NCI-H748 (cell line): ENCODE measurements around the gene TEDC1.

Experiments
- DNase-seq: peaks from one replicate; lab custom pipeline; 2025; ENCODE audit not compliant: unreplicated experiment; lab: John Stamatoyannopoulos, UW

TEDC1 gene

DNA sequence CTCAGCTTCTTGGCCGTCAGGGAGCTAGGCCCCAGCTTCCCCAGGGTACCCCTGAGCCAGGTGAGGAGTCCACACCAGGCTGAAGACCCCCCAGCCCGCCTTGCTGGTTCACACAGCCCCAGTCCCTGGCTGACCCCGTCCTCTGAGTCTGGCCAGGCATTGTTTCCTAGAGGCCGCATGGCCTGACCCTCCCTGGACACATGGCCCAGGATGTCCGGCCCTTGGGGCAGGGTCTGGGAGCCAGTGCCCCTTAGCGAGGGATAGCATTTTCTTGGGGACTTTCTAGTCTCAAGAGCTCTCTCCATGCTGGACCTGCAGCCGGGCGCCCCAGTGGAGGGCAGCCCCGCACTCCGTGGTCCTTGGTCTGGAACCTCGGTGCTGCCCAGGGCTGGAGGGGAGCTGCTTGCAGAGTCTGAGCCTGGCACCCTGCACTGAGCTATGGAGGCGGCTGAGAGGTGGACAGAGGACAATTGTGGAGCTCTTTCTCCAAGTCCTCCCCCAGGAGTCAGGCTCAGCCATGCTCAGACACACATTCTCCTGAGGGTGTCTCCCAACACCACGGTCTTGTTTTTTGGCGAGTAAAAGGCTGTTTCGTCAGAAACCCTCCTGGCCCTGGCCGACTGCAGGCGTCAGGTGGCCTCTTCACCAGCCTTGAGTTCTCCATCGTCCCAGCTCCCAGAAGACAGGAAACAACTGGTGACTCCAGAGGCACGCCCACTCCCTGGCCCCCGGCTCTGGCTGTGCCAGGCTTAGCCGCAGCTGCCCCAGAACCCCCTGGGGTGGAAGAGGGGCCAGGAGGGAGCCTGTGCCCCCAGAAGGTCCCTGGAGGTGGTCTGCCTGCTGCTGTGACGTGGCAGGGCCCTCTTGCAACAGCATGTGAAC lies 34.1 kb upstream of the TEDC1 start:
- no peak for DNase-seq

DNA sequence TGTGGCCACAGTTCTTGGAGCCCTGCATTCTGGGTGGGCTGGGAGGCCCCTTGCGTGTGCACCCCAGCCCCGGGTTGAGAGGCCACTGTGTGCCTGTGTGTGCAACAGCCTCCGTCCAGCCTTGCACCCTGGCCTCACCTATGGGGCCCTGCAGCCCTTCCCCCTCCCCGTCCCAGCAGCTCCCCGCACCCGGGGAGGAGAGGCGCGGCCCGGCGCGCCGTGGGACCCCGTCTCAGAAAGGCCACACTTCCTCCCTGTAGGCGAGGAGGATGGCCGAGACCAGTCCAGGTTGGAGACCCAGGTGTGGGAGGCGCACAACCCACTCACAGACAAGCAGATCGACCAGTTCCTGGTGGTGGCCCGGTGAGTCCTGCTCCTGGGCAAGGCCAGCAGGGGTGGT lies 33.0 kb upstream of the TEDC1 start:
- DNase-seq = no peak

DNA sequence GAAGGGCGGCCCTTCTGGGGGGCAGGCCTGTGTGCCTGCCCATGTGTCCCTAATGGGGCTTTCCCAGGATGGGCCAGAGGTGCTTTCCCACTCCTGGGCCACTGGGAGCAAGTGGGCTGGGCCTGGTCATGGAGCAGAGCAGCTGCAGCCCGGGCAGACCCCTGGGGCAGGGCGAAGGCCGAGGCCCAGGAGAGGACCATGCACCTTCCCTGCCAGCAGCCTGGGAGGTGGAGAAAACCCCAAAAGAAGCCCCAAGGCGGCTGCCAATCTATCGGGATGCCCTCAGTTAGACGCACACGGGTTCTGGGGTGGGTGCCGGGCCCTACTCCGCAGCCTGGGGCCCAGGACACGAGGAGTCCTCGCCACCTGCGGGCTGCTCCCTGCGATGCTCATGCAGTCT lies 32.5 kb upstream of the TEDC1 start:
- DNase-seq = no peak

DNA sequence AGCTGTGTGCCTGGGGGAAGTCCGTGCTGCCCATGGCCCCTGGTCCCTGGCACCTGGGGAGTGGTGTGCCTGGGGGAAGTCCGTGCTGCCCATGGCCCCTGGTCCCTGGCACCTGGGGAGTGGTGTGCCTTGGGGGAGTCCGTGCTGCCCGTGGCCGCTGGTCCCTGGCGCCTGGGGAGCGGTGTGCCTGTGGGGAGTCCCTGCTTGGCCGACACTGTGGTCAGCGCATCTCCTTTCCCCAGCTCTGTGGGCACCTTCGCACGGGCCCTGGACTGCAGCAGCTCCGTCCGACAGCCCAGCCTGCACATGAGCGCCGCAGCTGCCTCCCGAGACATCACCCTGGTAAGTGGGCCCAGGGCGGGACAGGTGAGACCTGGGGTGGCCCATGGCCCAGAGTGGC lies 30.9 kb upstream of the TEDC1 start:
- DNase-seq = no peak

DNA sequence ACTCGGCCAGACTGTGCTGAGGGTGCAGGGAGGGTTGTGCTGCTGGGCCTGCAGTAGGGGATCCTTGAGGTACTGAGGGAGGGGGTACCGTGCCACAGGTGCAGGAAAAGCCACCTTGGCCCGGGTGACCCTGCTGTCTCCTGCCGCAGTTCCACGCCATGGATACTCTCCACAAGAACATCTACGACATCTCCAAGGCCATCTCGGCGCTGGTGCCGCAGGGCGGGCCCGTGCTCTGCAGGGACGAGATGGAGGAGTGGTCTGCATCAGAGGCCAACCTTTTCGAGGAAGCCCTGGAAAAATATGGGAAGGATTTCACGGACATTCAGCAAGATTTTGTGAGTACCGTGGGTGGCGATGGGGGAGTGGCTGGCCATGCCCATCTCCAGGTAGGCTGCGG lies 30.4 kb upstream of the TEDC1 start:
- DNase-seq = no peak

DNA sequence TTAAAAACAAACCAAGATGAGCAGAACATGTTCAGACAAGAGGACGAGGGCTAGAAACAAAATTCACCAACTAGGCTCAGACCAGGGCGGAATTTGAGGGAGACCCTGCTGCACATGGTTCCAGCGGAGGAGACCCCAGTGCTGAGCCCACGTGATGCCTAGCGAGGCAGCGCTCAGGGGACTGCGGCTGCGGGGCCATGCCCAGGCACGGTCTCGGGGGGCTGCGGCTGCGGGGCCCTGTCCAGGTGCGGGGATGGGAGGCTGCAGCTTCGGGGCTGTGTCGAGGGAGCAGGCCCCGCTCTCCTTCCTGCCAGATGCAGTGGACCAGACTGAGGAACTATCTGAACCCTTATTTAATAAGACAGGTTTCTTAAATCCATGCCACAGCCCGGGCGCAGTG lies 29.1 kb upstream of the TEDC1 start:
- no peak for DNase-seq

DNA sequence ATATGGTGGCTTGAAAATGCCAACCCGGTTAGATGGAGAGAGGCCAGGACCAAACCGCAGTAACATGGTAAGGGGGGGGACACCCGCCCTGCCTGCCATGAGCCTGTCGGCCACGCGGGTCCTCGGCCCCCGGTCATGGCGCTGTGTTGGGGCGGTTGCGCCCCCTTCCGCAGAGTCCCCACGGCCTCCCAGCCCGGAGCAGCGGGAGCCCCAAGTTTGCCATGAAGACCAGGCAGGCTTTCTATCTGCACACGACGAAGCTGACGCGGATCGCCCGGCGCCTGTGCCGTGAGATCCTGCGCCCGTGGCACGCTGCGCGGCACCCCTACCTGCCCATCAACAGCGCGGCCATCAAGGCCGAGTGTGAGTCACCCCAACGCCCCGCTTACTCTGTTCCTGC lies 26.5 kb upstream of the TEDC1 start:
- DNase-seq = no peak

DNA sequence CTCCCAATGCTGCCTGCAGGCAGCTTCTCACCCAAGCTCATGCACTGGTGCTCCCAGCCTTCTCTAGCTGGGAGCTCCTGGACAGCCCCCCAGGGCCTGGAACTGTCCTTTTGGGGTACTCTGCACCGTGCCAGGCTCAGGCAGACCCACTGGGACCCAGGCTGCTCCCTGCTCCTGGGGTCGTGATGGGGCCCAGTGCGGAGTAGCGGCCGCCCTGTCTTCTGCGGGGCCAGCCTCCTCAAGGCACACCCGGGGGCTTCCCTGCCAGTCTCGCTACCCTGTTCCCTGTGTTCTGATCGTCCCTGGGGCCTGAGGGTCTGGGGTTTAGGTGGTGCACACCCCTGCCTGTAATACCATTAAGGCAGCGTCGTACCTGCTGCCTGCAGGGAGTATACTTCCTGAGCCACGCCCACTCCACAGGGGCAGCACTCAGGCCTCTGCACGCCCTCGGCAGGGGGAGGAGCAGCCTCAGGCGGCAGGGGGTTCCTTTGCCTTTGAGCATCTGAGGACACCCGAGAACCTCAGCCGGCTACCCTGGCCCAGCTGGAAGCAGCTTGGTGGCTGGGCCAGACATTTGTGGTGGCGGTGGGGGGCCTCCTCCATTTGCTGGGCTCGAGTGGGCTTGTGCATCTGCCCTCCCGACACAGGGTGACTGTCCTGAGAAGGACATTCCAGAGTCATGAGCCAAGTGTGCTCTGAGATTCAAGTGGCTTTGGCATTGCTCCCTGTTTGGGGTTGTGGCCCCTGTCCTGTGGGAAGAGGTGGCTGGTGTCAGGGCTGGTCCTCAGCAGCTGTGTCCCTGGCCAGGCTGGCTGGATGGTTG lies 25.6 kb upstream of the TEDC1 start:
- peak; percentile 16 for DNase-seq

DNA sequence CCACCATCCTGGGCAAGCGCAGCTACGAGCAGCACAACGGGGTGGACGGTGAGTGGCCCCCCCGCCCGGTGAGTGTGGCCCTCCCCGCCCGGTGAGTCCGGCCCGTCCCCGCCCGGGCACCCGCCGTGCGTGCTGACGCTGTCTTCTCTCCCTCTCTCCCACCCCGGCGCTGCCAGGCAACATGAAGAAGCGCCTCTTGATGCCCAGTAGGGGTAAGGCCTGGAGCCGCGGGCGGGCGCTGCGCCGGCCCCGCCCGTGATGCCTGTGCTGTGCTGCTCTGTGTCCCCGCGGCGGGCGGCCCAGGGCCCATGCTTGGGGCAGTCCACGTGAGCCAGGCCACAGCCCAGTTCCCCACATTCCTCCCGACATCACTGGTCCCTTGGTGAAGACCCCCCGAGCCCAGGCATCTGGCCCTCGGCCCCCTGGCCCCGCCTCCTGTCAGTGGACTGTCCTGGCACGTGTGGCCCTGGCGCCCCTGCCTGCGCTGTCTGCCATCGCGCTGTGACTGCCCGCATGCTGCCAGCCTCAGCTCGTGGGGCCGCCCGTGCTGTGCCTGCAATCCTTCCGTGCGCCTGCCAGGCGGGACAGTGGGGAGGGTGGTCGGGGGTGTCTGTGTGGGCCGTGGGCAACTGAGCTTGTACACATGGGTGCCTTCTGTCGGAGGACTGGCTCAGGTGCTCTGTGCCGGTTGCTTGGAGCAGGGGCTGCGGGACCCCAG lies 24.4 kb upstream of the TEDC1 start:
- no peak for DNase-seq

DNA sequence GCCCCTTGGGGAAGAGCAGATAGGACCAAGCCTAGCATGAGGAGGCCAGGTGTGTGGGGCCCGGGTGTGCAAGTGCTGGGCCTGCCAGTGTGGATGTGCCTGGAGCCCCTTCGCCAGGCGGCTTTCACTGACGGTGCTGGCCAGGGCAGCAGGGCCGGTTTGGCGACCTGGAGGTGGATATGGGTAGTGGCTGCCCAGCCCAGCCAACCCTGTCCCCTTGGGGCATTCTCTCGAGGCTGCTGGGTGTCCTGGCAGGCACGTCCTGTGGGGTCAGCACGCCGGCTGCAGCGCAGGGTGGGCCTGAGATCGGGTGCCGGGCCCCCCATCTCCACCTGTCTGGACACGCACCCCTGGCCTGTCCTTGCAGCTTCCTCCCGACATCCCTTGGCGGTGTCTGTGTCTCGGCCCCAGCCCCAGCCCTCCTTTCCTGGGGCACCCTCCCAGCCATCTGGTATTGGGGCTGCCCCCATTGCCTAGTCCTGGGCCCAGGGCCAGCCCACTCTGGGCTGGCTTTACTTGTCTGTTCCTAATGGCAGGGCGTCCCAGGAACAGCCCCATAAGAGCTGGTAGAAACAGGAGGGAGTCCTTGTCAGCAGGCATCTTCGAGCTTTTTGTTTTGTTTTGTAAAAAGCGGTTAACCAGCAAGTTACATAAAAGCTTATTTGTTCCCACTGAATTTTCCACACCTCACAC lies 23.7 kb upstream of the TEDC1 start:
- DNase-seq = no peak

DNA sequence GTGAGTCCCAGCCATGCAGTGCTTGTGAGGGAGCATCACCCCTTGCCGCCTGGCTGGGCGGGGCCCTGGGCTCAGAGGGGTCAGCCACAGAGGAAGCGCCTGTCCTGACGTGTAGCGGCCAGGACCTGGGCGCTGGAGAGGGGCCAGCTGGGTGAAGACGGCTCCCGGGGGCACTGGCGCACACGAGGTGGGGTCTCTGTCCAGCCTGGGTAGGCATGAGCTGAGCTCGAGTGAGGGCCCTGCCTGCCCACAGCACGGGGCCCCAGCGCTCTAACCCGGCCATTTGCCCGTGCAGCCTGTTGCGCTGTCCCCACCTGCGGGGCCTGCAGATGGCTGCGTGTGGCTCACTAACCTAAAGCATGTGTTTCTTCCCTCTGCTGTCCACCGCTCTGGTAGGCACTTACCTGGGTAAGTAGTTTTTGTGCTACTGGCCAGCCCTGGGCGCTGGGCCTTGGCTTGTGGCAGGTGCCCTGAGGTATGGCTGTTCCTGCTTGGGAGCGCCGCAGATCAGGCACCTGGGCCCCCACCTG lies 23.0 kb upstream of the TEDC1 start:
- no peak for DNase-seq

DNA sequence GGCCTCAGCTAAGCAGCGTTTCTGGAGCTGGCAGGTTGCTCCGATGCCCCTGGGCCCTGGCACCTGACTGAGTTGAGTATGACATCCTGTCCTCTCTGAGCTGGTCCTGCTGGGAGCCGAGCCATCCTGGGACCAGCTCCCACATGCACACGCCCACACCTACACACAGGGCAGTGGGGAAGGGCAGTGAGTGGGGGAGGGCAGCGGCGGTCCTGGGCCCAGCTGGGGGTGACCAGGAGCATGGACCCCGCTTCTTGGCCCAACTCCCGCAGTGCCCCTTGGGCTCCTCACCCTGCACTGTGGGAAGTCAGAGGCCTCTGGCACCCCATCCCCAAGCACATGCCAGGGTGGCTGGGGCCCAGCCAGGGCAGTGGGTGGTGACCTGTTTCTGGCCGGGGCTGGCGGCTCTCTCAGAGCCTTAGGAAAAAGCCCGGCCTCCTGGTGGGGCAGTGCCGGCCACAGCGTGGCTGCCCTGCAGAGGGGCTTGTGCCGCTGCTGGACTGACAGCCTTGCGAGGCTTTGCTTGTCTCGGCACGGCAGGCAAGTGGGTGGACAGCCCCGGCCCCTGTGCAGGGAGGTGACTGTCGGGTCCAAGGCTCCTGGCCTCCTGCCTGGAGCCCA lies 22.3 kb upstream of the TEDC1 start:
- no peak for DNase-seq

DNA sequence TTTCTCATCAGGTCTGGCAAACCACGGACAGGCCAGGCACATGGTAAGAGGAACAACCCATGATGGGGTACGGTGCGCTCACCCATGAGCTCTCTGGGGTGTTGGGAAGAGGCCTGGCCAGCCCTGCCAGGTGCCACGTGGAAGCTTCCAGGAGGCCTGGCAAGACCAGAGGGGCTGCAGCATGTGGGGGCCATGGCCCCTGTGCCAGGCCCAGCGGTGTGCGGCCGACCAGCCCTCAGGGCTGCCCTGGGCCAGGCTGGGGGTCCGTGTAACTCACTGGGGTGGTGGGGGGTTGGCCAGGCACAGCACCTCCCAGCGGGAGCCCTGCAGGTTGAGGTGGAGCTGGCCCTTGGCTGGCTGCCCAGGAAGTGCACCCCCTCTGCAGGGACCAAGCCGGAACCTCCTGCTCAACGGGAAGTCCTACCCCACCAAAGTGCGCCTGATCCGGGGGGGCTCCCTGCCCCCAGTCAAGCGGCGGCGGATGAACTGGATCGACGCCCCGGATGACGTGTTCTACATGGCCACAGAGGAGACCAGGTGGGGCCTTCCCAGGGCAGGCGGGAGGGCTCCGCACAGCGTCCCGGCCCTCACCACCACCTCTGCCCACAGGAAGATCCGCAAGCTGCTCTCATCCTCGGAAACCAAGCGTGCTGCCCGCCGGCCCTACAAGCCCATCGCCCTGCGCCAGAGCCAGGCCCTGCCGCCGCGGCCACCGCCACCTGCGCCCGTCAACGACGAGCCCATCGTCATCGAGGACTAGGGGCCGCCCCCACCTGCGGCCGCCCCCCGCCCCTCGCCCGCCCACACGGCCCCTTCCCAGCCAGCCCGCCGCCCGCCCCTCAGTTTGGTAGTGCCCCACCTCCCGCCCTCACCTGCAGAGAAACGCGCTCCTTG lies 21.3 kb upstream of the TEDC1 start:
- no peak for DNase-seq

DNA sequence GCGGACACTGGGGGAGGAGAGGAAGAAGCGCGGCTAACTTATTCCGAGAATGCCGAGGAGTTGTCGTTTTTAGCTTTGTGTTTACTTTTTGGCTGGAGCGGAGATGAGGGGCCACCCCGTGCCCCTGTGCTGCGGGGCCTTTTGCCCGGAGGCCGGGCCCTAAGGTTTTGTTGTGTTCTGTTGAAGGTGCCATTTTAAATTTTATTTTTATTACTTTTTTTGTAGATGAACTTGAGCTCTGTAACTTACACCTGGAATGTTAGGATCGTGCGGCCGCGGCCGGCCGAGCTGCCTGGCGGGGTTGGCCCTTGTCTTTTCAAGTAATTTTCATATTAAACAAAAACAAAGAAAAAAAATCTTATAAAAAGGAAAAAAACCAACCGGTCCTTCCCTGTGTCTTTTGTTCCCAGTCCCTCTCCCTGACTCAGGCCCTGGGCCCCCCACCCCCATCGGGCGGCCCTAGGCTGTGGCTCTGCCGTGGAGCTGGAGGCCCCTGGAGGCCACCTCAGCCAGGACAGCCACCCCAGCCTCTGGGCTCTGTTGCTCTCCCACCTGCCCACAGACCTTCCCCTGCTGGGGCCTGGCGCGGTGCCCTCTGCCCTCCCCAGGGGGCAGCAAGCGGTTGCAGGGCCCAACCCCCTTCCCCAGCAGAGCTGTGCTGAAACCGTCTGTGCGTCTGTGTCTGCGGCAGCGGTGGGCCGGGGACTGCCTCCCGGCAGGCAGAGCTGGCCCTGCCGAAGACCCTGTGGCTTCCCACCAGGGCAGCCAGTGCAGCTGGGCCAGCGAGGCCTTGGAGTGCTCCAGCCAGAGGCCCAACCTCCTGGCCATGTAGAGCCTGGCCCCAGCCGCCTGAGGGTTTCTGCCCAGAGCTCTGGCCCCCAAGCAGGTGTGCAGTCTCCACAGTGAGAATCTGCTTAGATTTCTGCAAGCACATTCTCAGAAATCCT lies 20.4 kb upstream of the TEDC1 start:
- DNase-seq = no peak

DNA sequence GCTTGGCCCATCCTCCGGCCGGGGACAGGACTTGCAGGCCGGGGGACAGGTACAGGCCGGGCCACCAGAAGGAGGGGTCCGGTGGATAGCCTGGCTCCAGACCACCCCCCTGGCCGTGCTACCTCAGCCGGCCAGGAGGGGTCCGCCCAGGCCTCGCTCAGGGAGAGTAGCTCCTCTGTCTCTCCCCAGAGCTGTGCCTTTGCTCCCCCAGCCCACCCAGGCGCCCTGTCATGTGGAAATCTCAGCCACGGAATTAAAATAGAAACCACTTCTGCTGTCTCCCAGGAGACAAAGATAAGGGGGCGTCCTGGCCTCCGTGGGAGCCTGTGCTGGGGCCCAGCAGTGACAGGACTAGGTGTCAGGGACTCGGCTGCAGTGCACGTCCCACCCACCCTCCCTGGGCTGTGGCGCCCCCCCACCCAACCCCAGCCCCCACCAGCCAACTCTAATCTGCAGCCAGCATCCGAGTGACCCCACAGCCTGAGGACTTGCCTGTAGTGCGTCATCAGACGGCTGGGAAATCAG lies 19.7 kb upstream of the TEDC1 start:
- no peak for DNase-seq

DNA sequence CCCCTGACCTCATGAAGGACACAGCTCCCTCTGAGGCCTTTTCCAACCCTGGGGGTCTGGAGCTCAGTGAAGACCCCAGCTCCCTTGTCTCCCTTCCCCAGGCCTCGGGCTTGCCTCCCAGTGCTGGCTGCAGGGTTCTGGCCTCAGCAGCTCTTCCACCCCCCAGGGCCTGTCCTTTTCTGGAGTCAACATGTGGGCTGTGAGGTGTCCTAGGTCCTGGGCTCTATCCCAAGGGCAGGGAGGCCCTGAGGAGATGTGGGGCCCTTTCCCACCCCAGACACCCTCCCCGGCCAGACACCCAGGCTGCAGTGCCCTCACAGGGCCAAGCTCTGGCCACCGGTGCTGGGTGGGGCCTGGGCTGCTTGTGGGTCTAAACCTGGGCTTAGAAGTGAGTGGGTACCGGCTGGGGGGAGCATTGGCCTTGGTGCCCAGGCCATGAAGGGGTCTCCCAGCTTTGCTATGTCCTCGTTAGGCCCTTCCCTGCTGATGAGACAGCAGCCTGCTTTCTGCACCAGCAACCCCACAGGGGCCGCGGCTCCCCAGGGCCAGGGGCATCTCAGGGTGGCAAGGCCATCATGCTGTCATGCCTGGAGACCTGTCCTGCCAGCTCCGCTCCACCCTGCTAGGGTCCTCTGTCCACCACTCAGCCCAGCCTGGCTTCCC lies 19.1 kb upstream of the TEDC1 start:
- DNase-seq = no peak

DNA sequence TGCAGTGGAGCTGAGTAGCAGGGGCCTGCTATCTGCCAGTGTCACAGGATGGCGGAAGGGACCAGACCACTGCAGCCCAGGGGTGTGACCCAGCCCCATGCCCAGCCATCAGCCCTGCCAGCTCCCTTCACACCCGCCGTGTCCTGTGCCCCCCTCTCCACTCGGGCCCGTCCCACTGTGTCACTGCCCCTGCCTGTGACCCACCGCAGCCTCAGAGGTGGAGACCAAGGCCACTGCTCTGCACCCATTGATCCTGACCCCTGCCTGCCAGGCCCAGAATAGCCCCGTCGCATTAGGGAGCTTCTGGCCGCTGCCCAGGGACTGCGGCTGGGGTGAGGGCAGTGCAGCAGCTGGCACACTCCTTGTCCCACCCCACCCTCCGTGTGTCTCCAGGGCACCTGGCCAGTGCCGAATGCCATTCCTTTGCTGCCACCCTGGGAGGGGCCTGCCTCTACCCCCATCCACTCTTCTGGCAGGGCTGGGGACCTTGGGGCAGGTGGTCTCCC lies 18.5 kb upstream of the TEDC1 start:
- no peak for DNase-seq
